ENCODE measurements around the gene CHD3. TPM values are rescaled to one million over a fixed set of nuclear protein-coding genes. Genes with fewer than 3 reads are reported as not detected.
A peak's percentile ranks its signal among the peaks of the same experiment; 100 is the strongest.

Gene CHD3
- total RNA-seq, 1 donor from 2014 or later: 53.3 TPM

DNA sequence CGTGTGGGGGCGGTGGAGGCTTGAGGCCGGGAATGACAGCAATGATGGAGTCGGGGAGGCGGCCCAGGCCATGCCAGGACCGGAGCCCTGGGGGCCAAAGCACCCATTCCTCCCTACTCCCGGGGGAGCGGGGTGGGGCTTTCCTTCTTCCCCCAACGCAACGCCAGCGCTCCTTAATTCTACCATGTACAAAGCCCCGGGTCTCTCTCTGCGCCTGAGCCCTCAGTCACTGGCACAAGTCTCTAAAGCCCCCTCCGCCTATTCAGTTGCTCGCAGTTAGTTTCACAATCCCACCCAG, 27.7 kb downstream of the CHD3 start:
- Mint-ChIP-seq H3K9me3 (peaks cover 3% of the 10 kb centered on the region), H3K4me1 (peaks cover 25% of the 10 kb centered on the region), H3K27ac (ENCODE audit: unreplicated experiment) (no peak overlapping the region), H3K27me3 (ENCODE audit: low read depth) (peaks cover 7% of the 10 kb centered on the region), H3K4me3 (peak overlapping the region; percentile 80), H3K36me3 (ENCODE audit: low read depth) (peaks cover 2% of the 10 kb centered on the region)
- no peak for DNase-seq (ENCODE audit: low read depth, low spot score)
- TF ChIP-seq, protein P1, sequence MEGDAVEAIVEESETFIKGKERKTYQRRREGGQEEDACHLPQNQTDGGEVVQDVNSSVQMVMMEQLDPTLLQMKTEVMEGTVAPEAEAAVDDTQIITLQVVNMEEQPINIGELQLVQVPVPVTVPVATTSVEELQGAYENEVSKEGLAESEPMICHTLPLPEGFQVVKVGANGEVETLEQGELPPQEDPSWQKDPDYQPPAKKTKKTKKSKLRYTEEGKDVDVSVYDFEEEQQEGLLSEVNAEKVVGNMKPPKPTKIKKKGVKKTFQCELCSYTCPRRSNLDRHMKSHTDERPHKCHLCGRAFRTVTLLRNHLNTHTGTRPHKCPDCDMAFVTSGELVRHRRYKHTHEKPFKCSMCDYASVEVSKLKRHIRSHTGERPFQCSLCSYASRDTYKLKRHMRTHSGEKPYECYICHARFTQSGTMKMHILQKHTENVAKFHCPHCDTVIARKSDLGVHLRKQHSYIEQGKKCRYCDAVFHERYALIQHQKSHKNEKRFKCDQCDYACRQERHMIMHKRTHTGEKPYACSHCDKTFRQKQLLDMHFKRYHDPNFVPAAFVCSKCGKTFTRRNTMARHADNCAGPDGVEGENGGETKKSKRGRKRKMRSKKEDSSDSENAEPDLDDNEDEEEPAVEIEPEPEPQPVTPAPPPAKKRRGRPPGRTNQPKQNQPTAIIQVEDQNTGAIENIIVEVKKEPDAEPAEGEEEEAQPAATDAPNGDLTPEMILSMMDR (conservative IDR thresholded peaks at IDR 0.05): no peak

DNA sequence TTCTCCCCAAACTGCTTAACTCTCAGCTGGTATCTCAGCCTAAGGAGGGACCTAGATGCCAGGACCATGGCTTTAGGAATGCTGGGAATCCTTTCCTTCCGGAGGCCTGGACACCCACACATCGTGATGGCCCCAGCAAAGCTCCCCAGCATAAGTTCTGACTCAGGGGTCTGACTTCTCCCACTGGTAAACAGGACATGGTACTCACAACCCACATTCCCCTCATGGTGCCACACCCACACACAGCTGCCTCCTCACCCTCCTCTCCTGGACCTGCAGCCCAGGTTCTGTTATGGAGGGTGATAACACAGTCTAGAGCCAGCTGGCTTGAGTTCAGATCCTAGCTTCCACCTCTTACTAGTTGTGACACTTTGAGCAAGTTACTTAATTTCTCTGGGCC, 28.2 kb downstream of the CHD3 start:
- Mint-ChIP-seq H3K27ac (ENCODE audit: unreplicated experiment) (no peak overlapping the region), H3K4me1 (peaks cover 25% of the 10 kb centered on the region), H3K9me3 (peaks cover 3% of the 10 kb centered on the region), H3K27me3 (ENCODE audit: low read depth) (peaks cover 7% of the 10 kb centered on the region), H3K36me3 (ENCODE audit: low read depth) (peaks cover 2% of the 10 kb centered on the region), H3K4me3 (peak overlapping the region; percentile 80)
- TF ChIP-seq, protein P1 (conservative IDR thresholded peaks at IDR 0.05): no peak
- no peak for DNase-seq (ENCODE audit: low read depth, low spot score)

DNA sequence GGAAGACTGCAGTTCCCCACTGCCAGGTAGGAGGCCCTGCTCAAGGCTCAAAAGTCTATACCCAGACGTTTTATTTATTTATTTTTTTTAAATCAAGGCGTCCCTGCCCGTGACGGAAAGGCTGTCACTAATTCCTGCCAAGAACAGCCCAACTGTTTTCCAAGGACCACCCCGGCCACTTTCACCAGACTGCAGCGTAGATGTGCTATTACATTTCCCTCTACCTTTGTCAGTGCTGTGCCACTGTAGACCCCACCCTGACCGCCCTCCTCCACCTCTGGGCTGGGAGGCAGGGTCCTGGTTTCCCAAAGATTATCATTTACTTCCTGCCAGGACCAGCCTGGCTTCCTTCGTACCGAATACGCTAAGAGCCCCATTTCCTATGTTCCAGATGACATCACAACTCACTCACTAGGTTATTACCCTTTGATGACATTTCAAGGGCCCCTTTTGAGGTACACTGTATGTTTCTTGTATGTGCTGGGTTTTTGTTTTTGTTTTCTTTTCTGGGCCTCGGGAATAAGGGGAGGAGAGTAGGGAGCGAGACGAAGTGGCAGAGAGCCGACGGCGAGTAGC, 33.8 kb downstream of the CHD3 start:
- TF ChIP-seq, protein P1 (conservative IDR thresholded peaks at IDR 0.05): no peak
- peak overlapping the region; percentile 84 for H3K27ac Mint-ChIP-seq (ENCODE audit: unreplicated experiment)
- no peak for DNase-seq (ENCODE audit: low read depth, low spot score)
- H3K27me3 Mint-ChIP-seq (ENCODE audit: low read depth): peaks cover 1% of the 10 kb centered on the region
- H3K4me1 Mint-ChIP-seq: peaks cover 7% of the 10 kb centered on the region
- H3K36me3 Mint-ChIP-seq (ENCODE audit: low read depth): peaks cover 8% of the 10 kb centered on the region
- H3K9me3 Mint-ChIP-seq: no peaks in the 10 kb centered on the region
- peak overlapping the region; percentile 73 for H3K4me3 Mint-ChIP-seq

DNA sequence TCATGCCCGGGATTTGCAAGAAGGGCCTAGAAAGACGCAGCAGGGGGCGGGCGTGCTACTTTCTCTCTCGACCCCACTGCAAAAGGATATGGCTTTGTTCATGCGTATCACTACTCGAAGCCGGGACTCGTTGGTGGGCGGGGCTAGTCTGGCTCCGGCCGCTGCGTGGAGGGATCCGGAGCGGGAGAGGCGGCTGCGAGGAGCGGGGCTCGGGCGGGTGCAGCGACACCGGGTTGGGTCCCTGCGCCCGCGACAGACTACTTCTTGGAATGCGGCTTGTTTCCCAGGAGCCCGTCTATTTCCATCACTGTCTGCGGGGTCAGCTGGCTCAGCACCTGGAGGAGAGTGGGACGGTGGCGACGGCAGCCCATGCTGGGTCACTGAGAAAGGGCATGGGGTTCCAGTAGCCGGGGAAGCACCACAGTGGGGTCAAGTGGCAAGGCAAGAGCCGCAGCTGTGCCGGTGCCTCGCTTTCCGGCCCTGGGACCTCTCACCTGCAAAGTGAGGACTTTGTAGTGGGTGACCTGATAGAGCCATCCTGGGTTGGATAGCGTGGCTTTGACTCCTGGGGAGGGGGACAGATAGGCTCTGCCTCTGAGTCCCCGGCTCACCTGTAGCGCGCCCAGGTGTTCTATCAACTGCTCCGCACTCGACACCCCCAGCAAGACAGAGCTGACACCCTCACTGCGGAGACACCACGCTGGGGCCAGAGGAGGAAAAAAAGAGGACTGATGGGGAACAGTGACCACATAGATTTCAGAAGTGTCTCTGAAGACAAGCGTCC, 34.4 kb downstream of the CHD3 start:
- H3K27me3 Mint-ChIP-seq (ENCODE audit: low read depth): peaks cover 5% of the 10 kb centered on the region
- H3K36me3 Mint-ChIP-seq (ENCODE audit: low read depth): peaks cover 8% of the 10 kb centered on the region

DNA sequence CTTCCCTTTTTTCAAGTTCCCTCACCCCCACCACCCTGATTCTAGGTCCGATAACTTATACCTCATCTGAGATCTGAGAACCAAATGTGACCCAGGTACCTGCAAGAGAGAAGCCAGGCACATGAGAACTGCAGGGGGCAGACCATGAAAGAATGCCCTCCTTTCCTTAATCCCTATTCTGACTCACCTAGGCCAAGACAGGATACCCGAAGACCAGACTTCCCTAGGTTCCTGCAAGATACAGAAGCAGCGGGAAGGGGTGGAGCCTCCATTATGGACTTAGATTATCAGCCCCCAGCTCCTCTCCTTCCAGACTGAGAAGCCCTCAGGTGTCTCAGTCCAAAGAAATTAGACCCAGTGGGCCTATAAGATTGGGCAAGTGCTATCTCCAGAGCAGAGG, 39.0 kb downstream of the CHD3 start:
- H3K27me3 Mint-ChIP-seq (ENCODE audit: low read depth): peaks cover 11% of the 10 kb centered on the region
- H3K9me3 Mint-ChIP-seq: no peaks in the 10 kb centered on the region
- peaks cover 28% of the 10 kb centered on the region for H3K4me1 Mint-ChIP-seq
- peaks cover 4% of the 10 kb centered on the region for H3K36me3 Mint-ChIP-seq (ENCODE audit: low read depth)
- no peak for DNase-seq (ENCODE audit: low read depth, low spot score)
- TF ChIP-seq, protein P1 (conservative IDR thresholded peaks at IDR 0.05): no peak
- H3K4me3 Mint-ChIP-seq: peak overlapping the region; percentile 66
- no peak overlapping the region for H3K27ac Mint-ChIP-seq (ENCODE audit: unreplicated experiment)

More for the DNA sequence above, 34.4 kb downstream of the CHD3 start:
- Mint-ChIP-seq H3K9me3 (no peaks in the 10 kb centered on the region), H3K27ac (ENCODE audit: unreplicated experiment) (peak overlapping the region; percentile 84), H3K4me1 (peaks cover 7% of the 10 kb centered on the region), H3K4me3 (peak overlapping the region; percentile 73)
- TF ChIP-seq, protein P1 (conservative IDR thresholded peaks at IDR 0.05): no peak
- DNase-seq (ENCODE audit: low read depth, low spot score): peak; percentile 80
